ENCODE data around the gene SORCS2.
"Not testable (repeated sequence)": the region's sequence is repeated elsewhere in the genome, so short reads cannot be mapped to it uniquely, and the experiment has no call there.

SORCS2 gene

GRCh38 chr4:7200801-7201200 is 8.5 kb downstream of the SORCS2 start:
- no peak for DNase-seq (ENCODE audit: low read depth)

- DNase-seq (ENCODE audit: low read depth), result no peak
Observed at GRCh38 chr4:7201420-7202305, 9.3 kb downstream of the SORCS2 start.

GRCh38 chr4:7202411-7202810 is 10.1 kb downstream of the SORCS2 start:
- no peak for DNase-seq (ENCODE audit: low read depth)

- no peak for DNase-seq (ENCODE audit: low read depth)
Observed at GRCh38 chr4:7204656-7205387, 12.5 kb downstream of the SORCS2 start.

GRCh38 chr4:7206385-7206784 is 14.0 kb downstream of the SORCS2 start:
- DNase-seq (ENCODE audit: low read depth), result no peak

GRCh38 chr4:7206911-7207567 is 14.7 kb downstream of the SORCS2 start:
- no peak for DNase-seq (ENCODE audit: low read depth)

- DNase-seq (ENCODE audit: low read depth), result no peak
Observed at GRCh38 chr4:7207628-7208231, 15.4 kb downstream of the SORCS2 start.

GRCh38 chr4:7208509-7209451 is 16.4 kb downstream of the SORCS2 start:
- no peak for DNase-seq (ENCODE audit: low read depth)

- DNase-seq (ENCODE audit: low read depth), result no peak
Observed at GRCh38 chr4:7209699-7210098, 17.4 kb downstream of the SORCS2 start.

- DNase-seq (ENCODE audit: low read depth), result no peak
Observed at GRCh38 chr4:7210824-7211223, 18.5 kb downstream of the SORCS2 start.

GRCh38 chr4:7212101-7212674 is 19.9 kb downstream of the SORCS2 start:
- DNase-seq (ENCODE audit: low read depth), result no peak

GRCh38 chr4:7212921-7213320 is 20.6 kb downstream of the SORCS2 start:
- no peak for DNase-seq (ENCODE audit: low read depth)

GRCh38 chr4:7213807-7214206 is 21.5 kb downstream of the SORCS2 start:
- DNase-seq (ENCODE audit: low read depth), result no peak

- no peak for DNase-seq (ENCODE audit: low read depth)
Observed at GRCh38 chr4:7214359-7214758, 22.0 kb downstream of the SORCS2 start.

GRCh38 chr4:7215187-7215586 is 22.8 kb downstream of the SORCS2 start:
- DNase-seq (ENCODE audit: low read depth), result not testable (repeated sequence)

GRCh38 chr4:7217039-7217438 is 24.7 kb downstream of the SORCS2 start:
- DNase-seq (ENCODE audit: low read depth), result no peak

GRCh38 chr4:7217474-7218321 is 25.4 kb downstream of the SORCS2 start:
- DNase-seq (ENCODE audit: low read depth), result no peak

GRCh38 chr4:7218686-7219085 is 26.3 kb downstream of the SORCS2 start:
- no peak for DNase-seq (ENCODE audit: low read depth)

GRCh38 chr4:7222521-7222920 is 30.2 kb downstream of the SORCS2 start:
- no peak for DNase-seq (ENCODE audit: low read depth)

- DNase-seq (ENCODE audit: low read depth), result no peak
Observed at GRCh38 chr4:7223541-7223940, 31.2 kb downstream of the SORCS2 start.

Data from stimulated activated CD8-positive, alpha-beta memory T cell treated with anti-CD3 and anti-CD28 coated beads, Interleukin-15, amount 100 ng/mL, for 24 hours (primary cell).